GM18508 (cell line): ENCODE results near the gene EFCAB6.

ENCODE experiments used
- ATAC-seq: cut with Tn5 transposase; IDR thresholded peaks from one replicate; pipeline ENCODE4 v1.9.1; 2021; ENCODE audit warnings: moderate number of reproducible peaks; ENCODE audit not compliant: insufficient read depth, unreplicated experiment

The EFCAB6 gene

DNA sequence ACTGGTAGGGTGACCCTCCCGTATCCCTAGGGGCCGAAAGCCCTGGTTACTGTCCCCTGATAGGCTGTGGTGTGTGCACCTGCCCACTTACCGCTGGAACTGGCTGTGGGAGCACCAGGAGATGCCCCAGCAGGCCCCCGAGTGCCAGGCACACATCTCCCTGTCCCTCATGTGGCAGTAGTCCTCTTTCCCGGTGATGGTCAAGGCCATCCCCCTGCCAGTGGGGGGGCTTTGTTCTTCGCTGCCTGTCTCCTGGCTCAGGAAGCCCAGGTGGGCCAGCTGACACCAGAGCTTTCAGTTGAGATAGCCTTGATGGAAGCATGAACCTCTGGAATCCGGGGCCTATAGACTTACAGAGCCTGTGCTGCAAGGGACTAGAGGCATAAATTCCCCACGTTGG lies 299.8 kb downstream of the EFCAB6 start:
- ATAC-seq = no peak

DNA sequence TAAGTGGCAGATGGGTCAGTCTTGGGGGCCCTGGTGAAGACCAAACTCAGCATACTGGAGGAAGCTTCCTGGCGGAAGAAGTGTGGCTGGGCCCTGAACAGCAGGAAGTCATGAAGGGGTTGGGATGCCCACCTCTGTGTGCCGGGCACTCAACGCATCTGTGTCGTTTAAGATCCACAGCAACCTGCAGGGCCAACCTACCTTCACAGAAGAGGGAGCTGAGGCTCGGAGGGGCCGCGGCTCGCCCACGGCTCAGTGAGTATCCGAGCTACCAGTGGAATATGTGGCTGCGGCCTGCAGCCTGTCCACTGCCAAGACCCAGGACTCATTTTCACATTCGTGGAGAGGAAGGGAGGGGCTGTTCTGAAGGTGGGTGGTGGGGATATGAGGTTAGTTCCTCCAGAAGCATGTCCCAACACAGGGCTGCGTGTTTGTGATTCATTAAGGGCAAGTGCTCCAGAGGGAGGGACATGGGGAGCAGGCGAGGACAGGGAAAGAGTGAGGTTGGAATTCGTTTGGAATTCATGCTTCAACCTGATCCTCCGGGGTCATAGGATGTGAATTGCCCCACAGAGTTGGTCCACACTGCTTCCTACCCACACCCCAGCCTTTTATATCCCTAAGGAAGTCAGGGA lies 300.7 kb downstream of the EFCAB6 start:
- ATAC-seq = no peak

DNA sequence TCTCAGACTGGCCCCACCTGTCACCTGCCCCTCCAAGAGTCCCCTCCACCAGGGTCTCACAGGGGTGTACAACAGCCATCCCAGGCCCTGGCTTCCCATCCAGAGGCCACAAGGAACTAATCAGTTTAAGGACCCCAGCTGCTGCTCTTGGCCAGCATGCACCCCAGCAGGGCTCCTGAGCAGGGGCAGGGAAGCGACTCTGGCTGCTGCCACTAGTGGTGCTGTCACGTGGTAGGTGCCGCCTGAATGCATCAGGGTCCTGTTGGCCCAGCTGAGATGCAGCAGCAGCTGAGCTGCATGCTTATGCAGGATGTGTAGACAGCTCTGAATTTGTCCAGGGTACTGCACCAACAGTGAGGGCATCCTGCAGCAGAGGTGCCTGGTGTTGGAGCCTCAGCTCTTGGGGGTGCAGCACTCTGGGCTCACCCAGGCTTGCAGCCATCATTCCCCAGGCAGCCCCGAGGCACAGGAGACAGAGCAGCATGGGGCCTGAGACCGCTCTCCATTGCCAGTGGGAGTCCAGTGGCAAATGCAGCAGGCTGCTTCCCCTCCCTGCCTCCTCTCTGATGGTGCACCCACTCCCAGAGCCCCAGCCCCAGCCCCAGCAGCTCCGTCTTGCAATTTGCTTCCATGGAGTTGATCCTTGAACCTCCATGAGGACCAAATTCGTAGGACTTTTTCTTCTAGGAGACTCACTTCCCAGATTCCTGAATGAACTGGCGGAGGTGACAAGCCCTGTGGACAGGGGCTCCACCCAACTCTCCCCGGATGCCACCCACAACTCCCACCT lies 301.6 kb downstream of the EFCAB6 start:
- ATAC-seq = no peak

DNA sequence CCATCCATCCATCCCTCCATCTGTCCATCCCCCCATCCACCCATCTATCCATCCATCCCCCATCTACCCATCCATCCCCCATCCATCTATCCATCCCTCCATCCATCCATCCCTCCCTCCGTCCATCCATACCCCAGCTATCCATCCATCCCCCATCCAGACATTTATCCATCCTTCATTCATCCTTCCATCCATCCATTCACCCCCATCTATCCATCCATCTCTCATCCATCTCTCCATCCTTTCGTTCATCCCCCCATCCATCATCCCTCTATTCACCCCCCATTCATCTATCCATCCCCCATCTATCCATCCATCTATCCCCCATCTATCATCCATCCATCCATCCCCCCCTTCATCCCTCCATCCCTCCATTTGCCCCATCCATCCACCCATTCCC lies 302.8 kb downstream of the EFCAB6 start:
- ATAC-seq = no peak

DNA sequence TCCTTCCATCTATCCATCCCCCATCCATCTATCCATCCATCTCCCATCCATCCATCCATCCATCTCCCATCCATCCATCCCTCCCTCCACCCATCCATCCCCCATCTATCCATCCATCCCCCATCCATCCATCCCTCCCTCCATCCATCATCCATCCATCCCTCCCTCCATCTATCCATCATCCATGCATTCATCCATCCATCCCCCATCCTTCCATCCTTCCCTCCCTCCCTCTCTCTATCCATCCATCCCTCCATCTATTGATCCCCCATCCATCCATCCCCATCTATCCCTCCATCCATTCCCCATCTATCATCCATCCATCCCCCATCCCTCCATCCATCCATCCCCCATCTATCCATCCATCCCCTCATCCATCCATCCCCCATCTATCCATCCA lies 303.6 kb downstream of the EFCAB6 start:
- ATAC-seq = no peak

DNA sequence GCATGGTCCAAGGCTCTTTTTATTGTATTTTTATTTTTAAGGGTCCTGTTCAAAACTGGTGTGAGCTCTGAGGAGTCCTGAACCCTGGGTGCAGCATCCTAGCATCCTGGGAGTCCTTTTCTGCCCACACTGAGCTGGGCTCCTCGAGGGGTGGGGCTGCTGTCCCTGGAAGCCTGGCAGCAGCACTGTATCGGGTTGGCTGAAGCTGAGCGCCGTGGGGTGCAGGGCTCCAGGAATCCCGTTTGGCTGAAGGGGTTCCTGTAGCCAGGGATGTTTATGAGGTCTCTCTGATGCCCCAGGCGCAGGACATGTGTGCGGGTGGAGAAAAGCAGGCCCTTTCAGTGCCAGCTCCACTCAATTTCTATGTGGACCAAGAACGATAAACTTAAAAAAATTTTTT lies 304.9 kb downstream of the EFCAB6 start:
- no peak for ATAC-seq

DNA sequence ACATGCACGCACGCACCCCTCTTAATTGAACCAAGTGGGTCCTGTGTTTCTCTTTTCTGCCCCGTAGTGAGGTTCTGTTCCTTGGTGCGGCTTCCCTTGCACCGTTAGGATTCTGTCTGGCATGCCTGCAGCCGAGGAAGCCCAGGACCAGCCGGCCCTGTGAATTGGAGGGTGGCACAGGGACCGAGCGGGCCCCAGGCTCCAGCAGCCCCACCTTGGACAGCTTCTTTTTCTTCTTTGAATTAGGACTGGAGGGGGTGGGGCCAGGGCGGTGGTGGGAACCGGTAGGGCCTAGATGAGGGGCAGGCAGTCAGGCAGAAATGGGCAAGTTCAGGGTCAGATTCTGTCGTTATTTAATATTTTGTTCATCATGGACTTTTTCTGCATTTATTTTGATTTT lies 305.6 kb downstream of the EFCAB6 start:
- ATAC-seq = no peak

DNA sequence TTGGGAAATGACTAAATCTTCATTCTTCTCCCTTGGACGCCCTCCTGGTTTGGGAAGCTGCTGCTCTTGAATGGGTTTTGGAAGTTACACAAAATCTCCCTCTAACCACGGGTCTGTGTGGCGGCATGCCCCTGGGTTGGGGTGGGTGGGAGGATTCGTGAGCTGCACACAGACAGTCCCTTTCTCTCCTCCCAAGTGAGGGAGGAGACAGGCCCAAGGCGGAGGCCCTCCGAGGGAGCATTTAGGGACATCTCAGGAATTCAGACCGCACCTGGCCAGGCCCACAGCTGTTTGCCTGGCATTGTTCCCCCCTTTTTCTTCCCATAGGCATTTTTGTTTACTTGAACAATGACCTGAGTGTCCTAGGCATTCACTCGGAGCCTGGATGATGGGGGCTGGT lies 306.2 kb downstream of the EFCAB6 start:
- ATAC-seq = no peak

DNA sequence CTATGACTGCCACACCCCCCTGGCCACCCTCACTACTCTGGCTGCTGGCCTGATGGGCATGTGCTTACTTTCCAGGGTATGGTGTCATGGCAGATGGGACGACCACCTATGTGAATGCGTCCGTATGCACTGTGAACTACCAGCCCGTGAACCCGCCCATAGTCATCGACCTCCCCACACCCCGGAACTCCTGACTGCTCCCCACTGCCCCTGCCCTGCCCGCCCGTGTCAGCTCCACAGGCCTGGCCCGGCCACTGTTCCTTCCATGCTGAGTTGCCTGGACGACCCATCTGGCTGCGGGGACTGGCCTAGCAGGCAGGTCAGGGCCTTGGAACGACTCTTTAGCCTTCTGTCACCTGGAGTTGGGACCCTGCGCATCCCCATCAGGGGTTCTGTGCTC lies 306.7 kb downstream of the EFCAB6 start:
- ATAC-seq = no peak

DNA sequence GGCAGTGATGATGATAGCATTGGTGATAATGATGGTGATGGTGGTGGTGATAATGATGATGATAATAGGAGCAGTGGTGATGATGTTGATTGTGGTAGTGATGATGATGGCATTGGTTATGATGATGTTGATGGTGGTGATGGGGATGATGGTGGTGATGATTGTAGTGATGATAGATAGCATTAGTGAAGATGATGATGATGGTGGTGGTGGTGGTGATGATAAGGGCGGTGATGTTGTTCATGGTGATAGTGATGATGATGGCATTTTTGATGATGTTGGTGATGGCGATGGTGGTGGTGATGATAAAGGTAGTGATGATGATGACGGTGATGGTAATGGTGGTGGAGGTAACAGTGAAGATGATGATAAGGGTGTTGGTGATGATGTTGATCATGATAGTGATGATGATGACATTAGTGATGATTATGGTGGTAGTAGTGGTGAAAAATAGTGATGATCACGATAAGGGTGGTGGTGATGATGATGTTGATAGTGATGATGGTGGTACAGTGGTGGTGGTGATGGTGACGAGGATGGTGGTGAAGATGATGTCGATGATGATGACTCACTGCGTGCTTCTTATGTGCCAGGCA lies 307.3 kb downstream of the EFCAB6 start:
- no peak for ATAC-seq

DNA sequence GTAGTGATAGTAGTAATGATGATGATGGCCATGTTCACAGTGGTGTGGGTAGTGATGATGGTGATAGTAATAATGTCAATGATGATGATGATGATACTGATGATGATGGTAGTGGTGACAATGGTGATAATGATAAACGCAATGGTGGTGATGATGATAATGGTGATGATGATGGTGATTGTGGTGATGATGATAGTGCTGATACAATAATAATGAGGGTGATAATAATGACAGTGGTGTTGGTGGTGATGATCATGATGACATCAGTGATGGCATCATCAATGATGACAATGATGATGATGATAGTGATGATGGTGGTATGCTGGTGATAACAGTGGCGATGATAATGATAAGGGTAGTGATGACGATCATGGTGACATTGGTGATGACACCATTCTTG lies 308.0 kb downstream of the EFCAB6 start:
- no peak for ATAC-seq

DNA sequence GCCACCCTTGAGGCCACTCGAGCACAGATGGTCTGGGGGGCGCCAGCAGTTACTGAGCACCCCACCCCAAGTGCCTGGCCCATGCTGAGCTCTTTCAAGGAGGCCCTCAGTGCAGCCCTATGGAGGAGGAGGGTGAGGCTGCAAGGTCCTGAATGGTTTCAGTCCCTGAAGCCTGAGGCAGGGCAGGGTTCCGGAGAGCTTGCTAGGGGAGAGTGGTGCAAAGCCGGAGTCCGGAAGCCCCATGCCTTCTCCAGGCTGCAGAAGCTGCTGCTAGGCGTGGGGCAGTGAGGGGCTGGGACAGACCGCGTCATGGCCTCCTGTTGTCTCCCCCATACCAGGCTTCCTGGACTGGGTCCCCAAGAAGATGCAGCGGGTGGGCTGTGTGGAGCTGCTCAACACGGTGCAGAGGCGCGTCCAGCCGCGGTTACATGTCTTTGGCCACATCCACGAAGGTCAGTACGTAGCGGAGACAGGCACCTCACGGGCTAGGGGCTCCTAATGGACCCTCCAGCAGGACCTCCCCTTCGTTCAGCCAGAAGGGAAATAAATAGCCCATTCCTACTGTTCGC lies 309.7 kb downstream of the EFCAB6 start:
- ATAC-seq = no peak

DNA sequence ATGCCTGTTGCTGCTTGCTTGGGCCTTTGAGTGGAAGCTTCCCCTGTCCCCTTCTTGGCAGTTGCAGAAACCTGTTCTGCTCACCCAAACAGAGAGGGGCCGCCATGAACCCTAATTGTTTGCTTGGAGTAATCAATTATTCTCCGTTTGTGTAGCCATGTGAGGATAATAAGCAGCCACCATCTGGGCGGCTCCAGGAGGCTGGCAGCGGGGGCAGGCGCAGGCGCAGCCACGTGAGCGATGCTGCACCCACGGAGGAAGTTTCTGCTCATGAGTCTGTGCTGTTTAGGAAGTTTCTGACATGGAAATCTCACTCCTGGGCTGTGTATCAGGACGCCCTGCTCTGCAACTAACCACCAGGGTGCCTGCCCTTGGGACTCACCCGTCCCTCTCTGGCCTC lies 310.2 kb downstream of the EFCAB6 start:
- ATAC-seq = no peak

DNA sequence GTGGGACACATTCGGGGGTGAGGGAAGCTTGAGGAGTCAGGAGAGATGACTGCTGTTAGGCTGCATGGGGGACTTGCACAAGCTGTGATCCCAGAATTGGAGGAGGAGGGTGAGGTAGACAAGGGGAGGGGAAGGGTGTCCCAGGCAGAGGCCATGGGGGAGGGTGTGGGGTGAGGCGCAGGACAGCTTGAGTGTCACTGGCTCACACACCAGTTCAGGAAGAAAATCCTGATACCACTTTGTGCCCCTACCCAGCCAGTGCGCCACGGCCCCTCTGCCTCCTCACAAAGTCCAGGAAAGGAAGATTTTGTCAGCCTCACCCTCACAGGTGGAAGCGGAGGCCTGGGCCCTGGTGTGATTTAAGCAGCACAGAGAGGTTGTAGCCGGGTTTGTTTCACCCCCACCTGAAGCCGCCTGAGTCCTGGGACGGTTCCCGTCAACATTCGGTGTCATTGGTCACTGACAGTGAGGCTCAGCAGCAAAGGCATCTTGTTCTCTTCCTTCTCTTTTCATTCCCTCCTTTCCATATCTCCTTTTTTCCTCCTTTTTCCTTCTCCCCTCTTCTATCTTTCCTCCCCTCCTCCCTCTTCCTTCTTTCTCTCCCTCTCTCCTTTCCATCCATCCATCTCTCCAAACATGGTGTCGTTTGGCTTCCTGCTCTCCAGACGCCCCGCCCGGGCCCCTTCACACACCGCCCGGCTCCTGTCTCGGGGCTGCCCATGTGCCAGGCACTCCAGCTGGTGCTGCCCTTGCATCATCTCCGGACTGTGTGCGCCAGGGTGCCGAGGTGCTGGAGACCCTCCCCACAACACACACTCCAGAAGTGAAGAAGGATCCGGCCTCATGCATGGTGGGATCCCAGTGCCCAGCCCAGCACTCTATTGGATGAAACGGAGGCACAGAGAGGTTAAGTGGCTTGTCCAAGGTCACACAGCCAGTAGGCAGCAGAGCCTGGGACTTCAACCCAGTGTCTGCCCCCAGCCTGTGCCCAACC lies 311.0 kb downstream of the EFCAB6 start:
- ATAC-seq = no peak

DNA sequence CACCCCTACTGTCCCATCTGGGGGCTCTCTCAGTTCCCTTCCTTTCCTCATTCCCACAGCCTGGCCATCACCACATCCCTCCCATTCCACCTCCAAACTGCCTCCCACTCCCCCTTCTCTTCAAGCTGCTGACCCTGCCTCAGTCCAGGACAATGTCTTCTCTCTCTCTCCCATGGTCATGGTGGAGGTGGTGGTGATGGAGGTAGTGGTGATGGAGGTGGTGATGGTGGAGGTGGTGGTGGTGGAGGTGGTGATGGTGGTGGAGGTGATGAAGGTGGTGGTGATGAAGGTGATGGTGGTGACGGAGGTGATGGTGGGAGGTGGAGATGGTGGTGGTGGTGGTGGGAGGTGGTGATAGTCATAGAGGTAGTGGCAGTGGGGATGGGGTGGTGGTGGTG lies 313.2 kb downstream of the EFCAB6 start:
- ATAC-seq = no peak

DNA sequence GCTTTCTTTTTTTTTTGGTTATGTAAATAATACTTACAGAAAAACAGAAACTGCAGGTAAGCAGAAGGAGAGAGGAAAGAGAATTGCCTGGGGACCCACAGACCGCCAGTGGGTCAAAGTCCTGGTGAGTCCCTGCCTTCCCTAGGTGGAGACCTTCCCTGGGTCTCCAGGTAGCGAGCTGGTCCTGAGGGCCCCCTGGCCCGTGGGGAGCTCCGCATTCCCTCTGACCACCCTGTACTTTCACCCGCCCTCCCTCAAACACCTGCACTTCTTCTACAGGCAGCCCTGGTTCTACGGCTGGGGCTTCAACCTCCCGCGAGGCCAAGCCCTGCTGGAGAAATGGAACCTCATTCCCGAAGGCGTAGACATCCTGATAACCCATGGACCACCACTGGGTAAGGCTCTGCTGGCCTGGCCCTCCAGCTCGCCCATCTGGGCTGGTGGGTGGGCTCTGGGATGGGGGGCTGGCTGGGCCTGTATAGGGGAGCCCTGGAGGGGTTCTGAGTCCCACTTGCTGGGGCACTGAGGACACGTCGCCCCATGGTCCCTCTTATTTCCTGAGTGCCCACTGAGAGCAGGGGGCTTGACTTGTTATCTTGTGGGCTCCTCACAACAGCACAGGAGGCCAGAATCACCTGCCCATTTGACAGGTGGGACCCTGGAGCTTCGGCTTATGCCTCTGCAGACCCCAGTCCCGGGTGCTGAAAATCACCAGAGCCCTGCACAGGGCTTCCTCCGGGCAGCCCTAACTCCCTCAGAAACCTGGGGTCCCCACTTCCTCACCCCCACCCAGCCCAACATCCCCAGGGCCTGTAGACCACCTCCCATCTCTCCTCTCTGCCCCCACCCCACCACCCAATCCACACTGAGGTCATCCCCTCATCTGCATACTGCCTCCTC lies 313.9 kb downstream of the EFCAB6 start:
- no peak for ATAC-seq

DNA sequence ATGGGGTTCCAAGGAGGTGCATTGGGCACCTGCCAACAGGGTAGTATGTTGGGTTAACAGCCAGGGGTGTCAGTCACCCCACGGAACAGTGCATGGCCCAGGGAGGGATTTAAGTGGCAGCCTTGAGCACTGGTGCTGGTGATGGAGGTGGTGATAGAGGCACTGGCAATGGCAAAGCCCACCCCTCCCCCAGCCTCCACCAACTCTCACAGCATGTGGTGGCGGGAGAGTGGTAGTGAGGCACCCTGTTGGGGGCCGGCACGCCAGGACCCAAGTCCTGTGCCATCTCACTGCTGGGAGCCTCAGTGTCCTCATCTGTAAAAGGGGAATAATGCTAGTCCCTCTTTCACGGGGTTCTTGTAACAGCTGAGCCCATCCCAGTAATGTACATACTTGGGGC lies 318.8 kb downstream of the EFCAB6 start:
- ATAC-seq = no peak

DNA sequence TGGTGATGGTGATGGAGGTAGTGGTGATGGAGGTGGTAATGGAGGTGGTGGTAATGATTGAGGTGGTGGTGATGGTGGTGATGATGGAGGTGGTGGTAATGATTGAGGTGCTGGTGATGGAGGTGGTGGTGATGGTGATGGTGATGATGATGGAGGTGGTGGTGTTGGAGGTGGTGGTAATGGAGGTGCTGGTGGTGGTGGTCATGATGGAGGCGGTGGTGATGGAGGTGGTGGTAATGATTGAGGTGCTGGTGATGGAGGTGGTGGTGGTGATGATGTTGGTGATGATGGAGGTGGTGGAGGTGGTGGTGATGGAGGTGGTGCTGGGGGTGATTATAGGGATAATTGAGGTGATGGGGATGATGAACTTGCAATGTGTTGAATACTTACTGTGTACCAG lies 320.4 kb downstream of the EFCAB6 start:
- no peak for ATAC-seq

DNA sequence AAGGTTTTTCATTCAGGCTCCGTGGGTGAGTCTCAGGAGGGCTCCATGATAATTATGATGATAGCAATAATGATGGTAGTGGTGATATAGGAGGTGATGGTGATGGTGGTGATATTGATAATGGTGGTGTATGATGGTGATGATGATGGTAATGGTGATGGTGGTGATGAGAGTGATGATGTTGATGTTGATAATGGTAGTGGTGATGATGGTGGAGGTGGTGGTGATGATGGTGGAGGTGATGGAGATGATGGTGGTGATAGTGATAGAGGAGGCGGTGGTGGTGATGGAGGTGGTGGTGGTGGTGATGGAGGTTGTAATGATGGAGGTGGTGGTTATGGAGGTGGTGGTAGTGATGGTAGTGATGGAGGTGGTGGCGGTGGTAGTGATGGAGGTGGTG lies 320.9 kb downstream of the EFCAB6 start:
- no peak for ATAC-seq
